MCF 10A (cell line): ENCODE data around the gene KLHL5. TPM values are rescaled to one million over a fixed set of nuclear protein-coding genes. Genes with fewer than 3 reads are reported as not detected.

Experiments used
- BruUV-seq: library from RNA; stranded (reverse); fragments of 400-500 nt; replicated peaks from 2 replicates; lab custom pipeline; 2021; lab: Mats Ljungman, UMichigan
- CTCF ChIA-PET: fragments of 300-600 bp; sonication (Branson Sonifier 250); formaldehyde crosslinking; extraction: SDS; loops from one replicate; lab custom pipeline; 2021; ENCODE audit warnings: antibody characterized with exemption, inconsistent platforms; lab: Yijun Ruan, JAX
- POLR2A ChIA-PET: fragments of 300-600, 350-650 bp; sonication (Branson Sonifier 250); formaldehyde crosslinking; extraction: SDS; loops from one replicate; lab custom pipeline; 2020; ENCODE audit warnings: antibody characterized with exemption, inconsistent platforms; lab: Yijun Ruan, JAX
- DNase-seq: peaks from one replicate; pipeline ENCODE4 v3.0.0-alpha.2; 2018; ENCODE audit not compliant: unreplicated experiment
- H3K27ac Mint-ChIP-seq: one replicate; pipeline ENCODE4 v1.8.0; 2022; ENCODE audit warnings: mild to moderate bottlenecking, low read depth, mixed read lengths; ENCODE audit not compliant: unreplicated experiment
- H3K27me3 Mint-ChIP-seq: one replicate; pipeline ENCODE4 v1.8.0; 2022; ENCODE audit warnings: mixed read lengths; ENCODE audit not compliant: insufficient read depth, unreplicated experiment
- H3K36me3 Mint-ChIP-seq: one replicate; pipeline ENCODE4 v1.8.0; 2022; ENCODE audit warnings: mild to moderate bottlenecking, moderate library complexity, mixed read lengths; ENCODE audit not compliant: insufficient read depth, unreplicated experiment
- H3K4me1 Mint-ChIP-seq: one replicate; pipeline ENCODE4 v1.8.0; 2022; ENCODE audit warnings: mixed read lengths; ENCODE audit not compliant: insufficient read depth, unreplicated experiment
- H3K4me3 Mint-ChIP-seq: one replicate; pipeline ENCODE4 v1.8.0; 2022; ENCODE audit warnings: mild to moderate bottlenecking, moderate library complexity, mixed read lengths; ENCODE audit not compliant: unreplicated experiment
- H3K9me3 Mint-ChIP-seq: one replicate; pipeline ENCODE4 v1.8.0; 2022; ENCODE audit warnings: mixed read lengths; ENCODE audit not compliant: unreplicated experiment
- CTCF ChIP-seq: fragments of 200-600 bp; IDR thresholded peaks from one replicate; pipeline ENCODE4 v1.8.0; 2022; ENCODE audit warnings: antibody characterized with exemption, mild to moderate bottlenecking; ENCODE audit not compliant: unreplicated experiment
- intact Hi-C: fragments of 100-400 bp; cut with micrococcal nuclease; formaldehyde crosslinking; loops from 2 replicates; pipeline ENCODE4 v1.14.1; 2022
- total RNA-seq: library from RNA; stranded (reverse); gene quantifications from 2 replicates; pipeline ENCODE4 v1.2.3, GENCODE V29; 2022

KLHL5 gene
- total RNA-seq, 1 experiment from 2014 or later = 59.2 TPM

DNA sequence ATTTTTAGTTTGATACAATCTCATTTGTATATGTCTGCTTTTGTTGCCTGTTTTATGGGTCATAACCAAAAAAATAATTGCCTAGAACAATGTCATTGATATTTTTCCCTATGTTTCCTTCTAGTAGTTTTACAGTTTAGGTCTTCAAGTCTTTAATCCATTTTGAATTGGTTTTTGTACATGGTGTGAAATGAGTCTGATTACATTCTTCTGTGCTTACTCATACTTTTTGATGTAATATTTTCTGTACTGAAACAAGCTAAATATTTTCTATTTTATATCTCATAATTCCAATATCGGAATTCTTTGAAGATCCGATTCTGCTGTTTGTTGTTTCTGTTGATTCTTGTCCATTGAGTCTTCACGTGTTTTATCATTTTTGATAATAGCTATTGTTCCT is 40.4 kb upstream of the KLHL5 start:
- ChIA-PET CTCF (interaction anchor here (1.0 kb wide), 1 partner anchor 161 kb away, joined by 3 read pairs; no protein-coding TSS in a partner anchor), POLR2A (interaction anchor here (0.8 kb wide), 1 partner anchor 57 kb away, joined by 4 read pairs; no protein-coding TSS in a partner anchor)
- no peak overlapping the region for H3K4me3 Mint-ChIP-seq
- H3K9me3 Mint-ChIP-seq = peaks cover 4% of the 10 kb centered on the region
- no peak overlapping the region for H3K27ac Mint-ChIP-seq
- H3K4me1 Mint-ChIP-seq = peaks cover 17% of the 10 kb centered on the region
- no peak for DNase-seq
- BruUV-seq = no TSS peak
- intact Hi-C loops = no loop called here
- H3K36me3 Mint-ChIP-seq = no peaks in the 10 kb centered on the region
- no peak for TF ChIP-seq CTCF
- H3K27me3 Mint-ChIP-seq = no peaks in the 10 kb centered on the region

- no peaks in the 10 kb centered on the region for H3K9me3 Mint-ChIP-seq
- BruUV-seq = no TSS peak
- intact Hi-C loops = no loop called here
- POLR2A ChIA-PET = interaction anchor here (0.8 kb wide), 1 partner anchor 58 kb away, joined by 4 read pairs; no protein-coding TSS in a partner anchor
- CTCF ChIA-PET = interaction anchor here (1.0 kb wide), 1 partner anchor 162 kb away, joined by 3 read pairs; no protein-coding TSS in a partner anchor
- no peaks in the 10 kb centered on the region for H3K27me3 Mint-ChIP-seq
- peaks cover 17% of the 10 kb centered on the region for H3K4me1 Mint-ChIP-seq
- H3K27ac Mint-ChIP-seq = no peak overlapping the region
- TF ChIP-seq CTCF = no peak
- no peaks in the 10 kb centered on the region for H3K36me3 Mint-ChIP-seq
- DNase-seq = no peak
- no peak overlapping the region for H3K4me3 Mint-ChIP-seq
Observed at GRCh38 chr4:39022241-39022640, 39.8 kb upstream of the KLHL5 start.

DNA sequence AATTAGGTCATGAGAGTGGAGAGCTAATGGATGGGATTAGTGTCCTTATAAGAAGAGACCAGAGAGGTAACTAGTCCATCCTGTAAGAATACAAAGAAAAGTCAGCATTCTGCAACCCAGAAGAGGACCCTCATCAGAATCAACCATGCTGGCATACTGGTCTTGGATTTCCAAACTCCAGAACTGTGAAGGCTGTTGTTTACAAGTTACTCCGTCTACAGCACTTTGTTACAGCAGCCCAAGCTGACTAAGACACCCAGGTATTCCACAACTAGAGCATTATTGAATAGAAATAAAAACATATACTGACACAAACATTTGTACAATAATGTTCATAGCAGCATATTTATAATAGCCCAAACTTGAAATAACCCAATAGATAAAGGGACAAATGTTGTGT is 39.0 kb upstream of the KLHL5 start:
- no peak overlapping the region for H3K4me3 Mint-ChIP-seq
- ChIA-PET POLR2A (no interaction called here), CTCF (no interaction called here)
- H3K4me1 Mint-ChIP-seq = peaks cover 17% of the 10 kb centered on the region
- no peak for DNase-seq
- BruUV-seq = no TSS peak
- H3K27ac Mint-ChIP-seq = no peak overlapping the region
- H3K27me3 Mint-ChIP-seq = no peaks in the 10 kb centered on the region
- H3K36me3 Mint-ChIP-seq = no peaks in the 10 kb centered on the region
- intact Hi-C loops = no loop called here
- no peak for TF ChIP-seq CTCF
- no peaks in the 10 kb centered on the region for H3K9me3 Mint-ChIP-seq

DNA sequence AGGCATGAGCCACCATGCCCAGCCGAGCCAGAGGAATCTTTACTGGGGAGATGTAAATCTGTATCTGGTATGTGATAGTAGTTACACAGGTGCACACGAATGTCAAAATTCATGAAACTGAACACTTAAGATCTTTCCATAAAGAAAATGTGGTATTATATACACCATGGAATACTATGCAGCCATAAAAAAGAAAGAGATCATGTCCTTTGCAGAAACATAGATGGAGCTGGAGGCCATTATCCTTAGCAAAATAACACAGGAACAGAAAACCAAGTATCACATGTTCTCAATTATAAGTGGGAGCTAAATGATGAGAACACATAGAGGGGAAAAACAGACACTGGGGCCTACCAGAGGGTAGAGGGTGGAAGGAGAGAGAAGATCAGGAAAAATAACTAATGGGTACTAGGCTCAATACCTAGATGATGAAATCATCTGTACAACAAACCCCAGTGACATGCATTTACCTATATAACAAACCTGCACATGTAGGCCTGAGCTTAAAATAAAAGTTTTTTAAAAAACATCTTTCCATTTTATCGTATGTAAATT is 37.6 kb upstream of the KLHL5 start:
- no peaks in the 10 kb centered on the region for H3K9me3 Mint-ChIP-seq
- no peak for DNase-seq
- ChIA-PET POLR2A (interaction anchor here (0.7 to 1.2 kb wide), 3 partner anchors 13 to 354 kb away, joined by 3 read pairs; no protein-coding TSS in a partner anchor), CTCF (interaction anchor here (0.6 to 0.7 kb wide), 2 partner anchors 30 to 76 kb away, joined by 3 read pairs; no protein-coding TSS in a partner anchor)
- no peaks in the 10 kb centered on the region for H3K27me3 Mint-ChIP-seq
- intact Hi-C loops = no loop called here
- H3K4me3 Mint-ChIP-seq = no peak overlapping the region
- no TSS peak for BruUV-seq
- H3K27ac Mint-ChIP-seq = no peak overlapping the region
- peaks cover 17% of the 10 kb centered on the region for H3K4me1 Mint-ChIP-seq
- no peak for TF ChIP-seq CTCF
- no peaks in the 10 kb centered on the region for H3K36me3 Mint-ChIP-seq
